GM18858 (cell line): Measurements from ENCODE around the gene NRG2.
A peak's percentile ranks its signal among the peaks of the same experiment; 100 is the strongest.

Experiments
- ATAC-seq: cut with Tn5 transposase; IDR thresholded peaks from one replicate; pipeline ENCODE4 v1.9.1; 2021; ENCODE audit not compliant: unreplicated experiment

The NRG2 gene

DNA sequence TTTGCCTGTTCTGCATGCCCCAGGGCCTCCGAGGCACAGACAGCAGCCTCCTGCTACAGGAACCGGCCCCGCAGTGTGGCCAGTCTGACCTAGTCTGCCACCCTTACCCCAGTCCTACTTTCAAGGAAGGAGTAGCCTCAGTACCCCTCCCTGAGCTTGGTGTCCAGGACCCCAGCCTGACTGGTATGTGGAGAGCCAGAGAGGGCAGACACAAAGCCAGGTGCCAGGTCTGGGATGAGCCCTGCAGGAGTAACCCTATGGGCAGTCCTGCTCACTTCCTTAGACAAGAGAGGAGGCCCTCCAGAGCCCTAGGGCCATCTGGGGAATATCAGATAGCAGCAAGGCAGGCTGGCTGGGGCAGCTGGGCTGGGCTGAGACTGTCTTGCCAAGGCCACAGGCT is 67.8 kb downstream of the NRG2 start:
- no peak for ATAC-seq

- ATAC-seq, result no peak
Measured at GRCh38 chr5:139974661-139975060, 68.4 kb downstream of the NRG2 start.

- no peak for ATAC-seq
Measured at GRCh38 chr5:139971202-139971725, 71.8 kb downstream of the NRG2 start.

- no peak for ATAC-seq
Measured at GRCh38 chr5:139969318-139969717, 73.8 kb downstream of the NRG2 start.

DNA sequence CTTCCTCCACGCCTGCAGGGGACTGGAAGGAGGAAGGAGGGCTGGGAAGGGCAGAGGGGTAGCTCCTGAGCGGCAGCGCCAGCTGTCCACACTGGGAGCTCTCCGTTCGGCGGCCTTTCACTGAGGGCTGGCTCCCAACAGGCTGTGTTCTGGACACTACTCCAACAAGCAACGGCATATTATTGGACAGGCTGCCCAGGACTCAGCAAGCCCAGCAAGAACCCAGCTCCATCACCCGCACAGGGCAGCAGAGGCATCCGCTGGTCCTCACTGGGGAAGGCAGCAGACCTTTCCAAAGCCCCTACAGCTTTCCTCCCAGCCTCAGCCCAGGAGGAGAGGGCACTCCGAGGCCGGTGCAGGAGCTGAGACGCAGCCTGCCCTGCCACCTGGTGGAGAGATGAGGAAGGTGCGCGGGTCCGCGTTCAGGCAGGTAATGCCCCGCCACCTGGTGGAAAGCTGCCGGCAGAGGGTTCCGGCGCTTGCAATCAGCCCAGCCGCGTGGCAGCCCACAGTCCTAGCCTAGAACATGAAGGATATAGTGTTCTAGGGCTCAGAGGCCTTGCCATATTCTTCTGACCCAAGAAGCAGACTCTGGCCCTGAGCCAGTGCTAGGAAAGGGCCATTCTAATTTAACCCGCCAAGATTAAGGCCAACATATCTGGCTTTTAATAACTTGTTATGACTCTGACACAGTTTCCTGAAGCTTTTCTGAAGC is 74.4 kb downstream of the NRG2 start:
- ATAC-seq, result peak; percentile 86

DNA sequence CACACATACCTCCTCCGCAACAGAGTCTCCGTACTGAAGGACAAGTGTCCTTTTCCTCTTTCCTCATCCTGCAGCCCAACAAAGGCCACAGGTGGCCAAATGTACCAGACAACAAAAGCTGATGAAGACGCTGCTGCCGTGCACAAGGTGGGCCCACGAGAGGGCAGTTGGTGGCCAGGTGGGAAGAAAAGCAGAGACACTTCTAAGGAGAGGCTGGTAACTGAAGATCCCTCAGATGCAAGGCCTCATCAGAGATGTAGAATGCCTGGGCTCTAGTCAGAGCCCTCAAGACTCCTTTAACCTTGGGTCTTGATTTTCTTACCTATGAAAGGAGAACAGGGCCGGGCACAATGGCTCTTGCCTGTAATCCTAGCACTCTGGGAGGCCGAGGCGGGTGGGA is 75.7 kb downstream of the NRG2 start:
- no peak for ATAC-seq

GRCh38 chr5:139966856-139967255 is 76.2 kb downstream of the NRG2 start:
- no peak for ATAC-seq

DNA sequence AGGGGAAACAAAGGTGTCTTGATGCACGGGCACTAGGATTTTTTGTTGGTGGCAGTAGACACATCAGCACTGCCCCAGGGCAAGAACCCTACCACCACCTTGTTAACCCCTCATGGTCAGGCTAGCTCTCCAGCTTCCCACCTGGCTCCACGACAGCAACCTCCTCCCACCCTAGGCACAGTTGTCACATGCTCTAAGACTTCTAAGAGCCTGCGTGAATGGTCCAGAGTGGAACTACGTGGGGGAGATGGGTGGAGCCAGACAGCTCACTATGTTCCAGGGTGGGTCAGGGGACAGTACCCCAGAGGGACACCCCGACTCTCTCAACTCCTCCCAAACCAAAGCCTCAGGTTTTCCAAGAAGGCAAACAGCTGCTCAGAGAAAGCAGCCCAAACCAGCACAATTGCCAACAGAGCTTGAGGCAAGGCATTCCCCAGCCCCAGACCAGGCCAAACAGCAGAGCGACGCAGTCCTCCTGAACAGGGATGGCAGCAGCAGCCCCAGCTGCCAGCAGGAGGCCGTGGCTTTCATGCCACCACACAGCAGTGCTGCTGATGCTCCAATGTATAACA is 78.0 kb downstream of the NRG2 start:
- ATAC-seq, result no peak

DNA sequence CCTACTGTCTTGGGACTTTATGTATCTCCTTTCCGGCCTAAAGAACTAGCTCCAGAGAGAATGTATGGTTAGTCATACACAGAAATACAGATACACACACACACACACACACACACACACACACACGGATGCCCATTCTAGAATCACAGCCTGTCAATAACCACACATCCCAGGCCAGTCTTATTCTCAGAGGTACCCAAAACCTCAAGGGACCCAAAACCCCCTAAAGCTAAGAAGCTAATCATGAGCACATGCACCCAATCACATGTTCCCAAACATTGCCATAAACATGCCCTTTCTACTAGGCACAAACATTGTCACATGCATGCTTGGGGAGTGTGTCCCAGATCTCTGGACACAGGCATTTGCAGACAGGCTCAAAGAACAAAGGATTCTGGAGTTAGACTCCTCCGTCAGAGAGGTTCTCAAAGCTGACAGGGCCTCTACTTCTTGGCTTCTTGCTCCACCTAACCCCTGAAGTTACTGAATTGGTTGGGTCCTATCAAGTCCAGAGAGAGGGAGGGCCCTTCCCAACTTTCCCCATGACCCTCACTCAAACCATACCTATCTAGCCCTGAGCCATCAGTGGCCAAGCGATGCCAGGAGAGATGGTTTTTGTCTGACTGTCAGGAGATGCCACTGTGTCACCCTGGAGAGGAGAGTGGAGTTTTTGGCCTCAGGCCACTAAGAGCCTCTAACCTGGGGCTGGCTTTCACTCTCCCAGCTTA is 78.7 kb downstream of the NRG2 start:
- ATAC-seq, result no peak

DNA sequence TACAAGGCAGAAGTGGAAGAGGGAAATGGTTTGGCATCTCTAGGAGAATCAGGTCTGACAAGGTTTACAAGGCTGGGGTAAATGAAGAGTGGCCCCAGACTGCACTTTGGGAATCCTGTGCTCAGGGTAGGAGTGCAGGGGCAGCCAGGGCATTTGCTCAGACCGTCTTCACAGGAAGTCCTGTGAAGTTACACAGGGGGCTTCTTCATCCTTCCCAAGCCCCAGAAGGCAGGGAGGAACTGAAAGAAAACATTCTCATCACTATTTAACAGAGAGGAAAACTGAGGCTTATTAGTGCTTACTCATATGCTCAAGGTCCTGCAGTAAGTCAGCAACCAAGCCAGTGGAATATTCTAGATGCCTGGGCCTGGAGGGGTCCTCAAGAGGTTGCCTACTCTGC is 80.7 kb downstream of the NRG2 start:
- no peak for ATAC-seq

DNA sequence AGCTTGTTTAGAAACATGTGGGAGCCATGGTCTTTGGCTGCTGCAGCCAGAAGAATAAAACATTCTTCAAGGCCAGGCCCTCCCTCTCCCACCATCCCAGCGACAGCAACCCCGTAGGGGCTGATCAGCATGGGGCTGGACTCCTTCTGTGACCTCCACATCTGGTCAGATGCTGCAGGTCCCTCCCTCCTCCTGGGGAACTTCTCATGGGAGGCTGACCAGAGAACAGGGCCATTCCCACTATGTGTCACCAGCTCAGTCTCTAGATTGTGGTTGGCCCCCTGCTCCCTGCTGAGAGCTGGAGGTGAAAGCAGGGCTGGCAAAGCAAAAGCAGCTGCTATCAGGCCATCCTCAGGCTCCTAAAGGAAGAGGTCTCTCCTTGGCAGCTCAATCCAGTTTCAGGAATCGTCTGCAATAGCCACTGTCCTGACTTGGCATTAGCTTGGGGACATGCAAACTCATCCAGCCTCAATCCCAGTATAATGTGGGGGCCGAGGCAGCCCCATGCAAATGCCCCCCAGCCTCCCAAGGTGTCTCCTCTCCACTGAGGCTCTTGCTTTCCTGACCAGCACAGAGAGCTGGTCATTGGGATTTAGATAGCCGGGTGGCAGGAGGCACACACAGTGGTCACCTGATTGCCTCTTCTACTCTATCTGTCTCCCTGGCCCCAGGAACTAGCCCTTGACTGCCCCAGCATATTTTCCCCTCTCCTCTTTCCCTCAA is 81.5 kb downstream of the NRG2 start:
- ATAC-seq, result no peak

DNA sequence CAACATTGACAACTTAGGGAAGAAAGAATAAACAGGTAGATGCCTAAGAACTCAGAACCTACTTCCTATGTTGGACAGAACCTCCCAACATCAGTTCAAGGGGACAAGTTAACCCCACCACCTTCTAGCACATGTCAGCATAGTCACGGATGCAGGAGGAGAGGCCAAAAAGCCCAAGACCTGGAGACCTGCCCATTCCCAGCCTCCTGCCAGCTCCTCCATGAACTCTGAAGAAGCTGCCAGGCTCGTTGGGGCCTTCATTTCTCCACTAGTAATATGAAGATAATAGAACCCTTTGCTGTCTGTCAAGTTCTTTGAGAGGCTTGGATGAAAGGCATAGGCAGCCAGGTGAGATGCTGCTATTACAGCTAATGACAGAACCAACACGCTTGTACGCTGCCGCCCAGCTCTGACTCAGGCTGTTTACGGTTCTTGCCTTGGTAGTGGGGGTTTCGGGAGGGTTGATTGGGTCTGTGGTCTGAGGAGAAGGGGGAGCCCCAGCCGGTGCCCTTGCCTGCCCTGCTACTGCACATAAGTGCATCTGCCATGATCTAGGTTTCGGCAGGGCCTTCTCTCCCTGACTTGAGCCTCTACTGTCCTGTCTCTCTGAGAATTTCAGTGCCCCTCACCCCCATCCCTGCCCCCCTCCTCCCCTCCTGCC is 82.2 kb downstream of the NRG2 start:
- ATAC-seq, result peak; percentile 86

DNA sequence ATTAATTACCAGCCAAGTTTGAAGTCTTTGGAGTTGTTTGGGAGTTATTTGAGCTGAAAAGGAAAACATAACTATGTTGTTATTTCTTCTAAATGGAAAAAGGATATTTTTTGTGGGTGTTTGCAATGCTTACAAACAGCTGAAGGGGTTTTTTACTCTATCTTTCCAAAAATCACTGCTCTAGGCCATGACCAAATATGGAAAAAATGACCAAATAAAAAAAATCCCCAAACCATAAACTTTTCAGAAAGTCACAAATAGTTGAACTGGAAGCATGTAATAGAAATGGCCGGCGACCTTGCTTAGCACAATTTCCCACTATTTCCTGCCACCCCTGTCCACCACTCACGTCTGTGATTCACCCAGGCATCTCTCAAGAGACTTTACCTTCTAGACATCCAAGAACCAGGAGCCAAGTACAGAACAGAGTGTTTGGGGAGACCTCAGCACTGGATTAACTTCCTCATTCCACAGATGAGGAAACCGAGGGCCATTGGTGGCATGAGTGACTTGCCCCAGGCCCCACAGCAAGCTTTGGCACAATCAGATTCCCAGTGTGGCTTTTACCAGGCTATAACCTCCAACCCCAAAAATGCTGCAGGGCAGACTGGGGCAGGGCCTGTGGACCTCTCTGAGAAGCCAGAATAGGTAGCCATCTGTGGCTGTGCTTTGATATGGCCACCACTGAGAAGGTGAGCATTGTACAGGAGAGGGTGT is 84.5 kb downstream of the NRG2 start:
- no peak for ATAC-seq

DNA sequence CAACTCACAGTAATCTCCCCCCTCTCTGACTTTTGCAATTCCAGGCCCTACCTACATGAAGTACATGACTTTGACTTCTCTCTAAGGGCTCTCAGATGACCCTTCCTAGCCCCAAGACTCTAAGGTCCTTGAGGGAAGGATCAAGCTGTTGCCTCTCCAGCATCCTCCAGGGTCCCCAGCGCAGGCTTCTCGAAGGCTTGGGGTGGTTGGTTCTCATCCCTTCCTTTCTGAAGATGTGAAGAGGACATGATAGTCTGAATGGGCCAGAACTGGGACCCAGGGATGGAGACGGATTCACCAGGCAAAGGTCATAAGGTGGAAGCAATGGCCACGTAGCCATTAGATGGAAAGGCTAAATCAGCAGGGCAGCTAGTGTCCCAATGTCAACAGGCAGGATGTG is 86.8 kb downstream of the NRG2 start:
- no peak for ATAC-seq

- no peak for ATAC-seq
Measured at GRCh38 chr5:139955616-139956273, 87.4 kb downstream of the NRG2 start.

DNA sequence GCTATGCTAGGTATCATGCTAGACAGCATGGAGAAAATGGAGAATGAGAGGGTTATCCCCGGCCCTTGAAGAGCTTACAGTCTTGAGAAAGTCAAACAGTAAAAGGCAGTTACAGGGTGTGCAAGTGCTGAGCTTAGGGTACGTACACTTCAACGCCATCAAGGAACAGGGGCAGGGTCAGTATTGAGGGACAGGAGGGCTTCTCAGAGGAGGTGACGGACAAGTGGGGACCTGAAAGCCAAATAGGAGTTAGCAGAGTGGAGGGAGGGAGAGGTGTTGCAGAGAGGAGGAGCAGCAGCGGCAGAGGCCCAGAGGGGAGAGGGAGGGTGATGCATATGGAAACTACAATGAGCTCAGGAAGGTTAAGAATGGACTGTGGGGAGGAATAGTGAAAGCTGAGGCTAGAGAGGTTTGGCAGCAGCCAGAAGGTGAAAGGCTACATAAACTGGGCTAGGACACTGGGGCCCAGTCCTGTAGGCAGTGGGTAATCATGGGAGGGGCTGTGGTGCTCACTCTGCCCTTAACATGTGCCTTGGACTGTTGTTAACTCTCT is 88.0 kb downstream of the NRG2 start:
- ATAC-seq, result peak; percentile 63

GRCh38 chr5:139954462-139954861 is 88.6 kb downstream of the NRG2 start:
- ATAC-seq, result no peak

DNA sequence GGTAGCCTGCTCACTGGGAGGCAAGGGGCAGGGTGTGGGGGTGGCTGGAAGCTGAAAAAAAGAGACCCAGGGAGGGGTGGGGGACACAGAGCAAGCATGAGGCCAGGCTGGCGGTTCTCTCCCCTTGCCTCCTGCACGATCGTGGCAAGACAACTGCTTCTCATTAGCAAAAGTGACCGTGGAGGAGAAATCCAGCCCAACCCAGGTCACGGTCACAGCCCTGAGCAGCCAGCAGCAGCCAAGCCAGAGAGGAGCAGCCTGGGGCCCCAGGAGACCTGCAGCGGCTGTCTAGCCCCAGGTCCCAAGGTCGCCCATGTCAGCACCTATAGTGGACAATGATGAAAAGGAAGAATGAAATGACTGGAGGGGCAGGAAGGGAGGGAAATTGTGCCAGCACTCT is 89.1 kb downstream of the NRG2 start:
- ATAC-seq, result no peak

DNA sequence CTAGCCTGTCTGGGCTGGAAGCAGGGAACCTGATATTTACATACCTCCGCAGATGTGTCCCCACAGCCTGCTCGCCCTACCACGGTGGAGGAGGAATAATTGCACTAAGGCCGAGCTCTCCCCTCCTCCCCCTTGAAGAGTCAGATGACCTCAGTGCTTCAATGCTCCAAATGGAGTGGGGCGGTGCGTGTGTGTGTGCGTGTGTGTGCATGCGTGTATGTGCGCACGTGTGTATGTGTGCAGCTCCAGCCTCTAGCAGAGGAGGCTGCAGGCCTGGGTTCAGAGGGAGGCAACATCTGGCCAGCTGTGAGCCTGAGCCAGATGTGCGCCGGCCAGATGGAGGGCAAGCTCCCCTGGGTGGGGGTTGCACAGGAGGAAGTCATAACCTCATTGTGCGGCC is 90.5 kb downstream of the NRG2 start:
- ATAC-seq, result no peak
